IPS DF 4.7 (cell line): ENCODE results near the gene S100A10.

Experiments used
- DNase-seq: peaks from one replicate; pipeline ENCODE4 v3.0.0-alpha.2; 2013; ENCODE audit warnings: low spot score; ENCODE audit errors: extremely low read depth

The S100A10 gene

GRCh38 chr1:151993734-151994496 is at the start of gene S100A10:
S100A10 (minus strand) TSS chr1:151993859; CDS start chr1:151986230, 7,629 bp downstream.
- no peak for DNase-seq

- no peak for DNase-seq
Measured at GRCh38 chr1:152042030-152042429, 48.4 kb upstream of the S100A10 start.

GRCh38 chr1:152039886-152040285 is 46.2 kb upstream of the S100A10 start:
- DNase-seq: no peak

- DNase-seq: no peak
Measured at GRCh38 chr1:152039461-152039860, 45.8 kb upstream of the S100A10 start.

GRCh38 chr1:152038871-152039270 is 45.2 kb upstream of the S100A10 start:
- no peak for DNase-seq

GRCh38 chr1:152036267-152037216 is 42.9 kb upstream of the S100A10 start, which contains the start of gene S100A11:
S100A11 (minus strand) TSS chr1:152037004; CDS start chr1:152036915, 89 bp downstream.
- DNase-seq: no peak

GRCh38 chr1:152035539-152036266 is 42.0 kb upstream of the S100A10 start:
- DNase-seq: no peak

GRCh38 chr1:152034654-152035538 is 41.2 kb upstream of the S100A10 start:
- no peak for DNase-seq

GRCh38 chr1:152034324-152034653 is 40.6 kb upstream of the S100A10 start:
- DNase-seq: no peak

- no peak for DNase-seq
Measured at GRCh38 chr1:152029929-152030211, 36.2 kb upstream of the S100A10 start.

- no peak for DNase-seq
Measured at GRCh38 chr1:152029144-152029928, 35.7 kb upstream of the S100A10 start.

- DNase-seq: no peak
Measured at GRCh38 chr1:152026895-152027294, 33.2 kb upstream of the S100A10 start.

- DNase-seq: no peak
Measured at GRCh38 chr1:152024223-152024622, 30.6 kb upstream of the S100A10 start.

GRCh38 chr1:152023221-152023620 is 29.6 kb upstream of the S100A10 start:
- DNase-seq: no peak

GRCh38 chr1:152022474-152022873 is 28.8 kb upstream of the S100A10 start:
- no peak for DNase-seq

- no peak for DNase-seq
Measured at GRCh38 chr1:152021569-152021968, 27.9 kb upstream of the S100A10 start.

- DNase-seq: no peak
Measured at GRCh38 chr1:152020849-152021248, 27.2 kb upstream of the S100A10 start.

- DNase-seq: no peak
Measured at GRCh38 chr1:152018537-152018936, 24.9 kb upstream of the S100A10 start.

GRCh38 chr1:152015766-152016165 is 22.1 kb upstream of the S100A10 start:
- no peak for DNase-seq

- DNase-seq: no peak
Measured at GRCh38 chr1:152014943-152015342, 21.3 kb upstream of the S100A10 start.
